Measurements from ENCODE around the gene ASCL2. TPM values are rescaled to one million over a fixed set of nuclear protein-coding genes. Genes with fewer than 3 reads are reported as not detected.

The ASCL2 gene
- total RNA-seq, 2 experiments from 2014 or later, result not detected

DNA sequence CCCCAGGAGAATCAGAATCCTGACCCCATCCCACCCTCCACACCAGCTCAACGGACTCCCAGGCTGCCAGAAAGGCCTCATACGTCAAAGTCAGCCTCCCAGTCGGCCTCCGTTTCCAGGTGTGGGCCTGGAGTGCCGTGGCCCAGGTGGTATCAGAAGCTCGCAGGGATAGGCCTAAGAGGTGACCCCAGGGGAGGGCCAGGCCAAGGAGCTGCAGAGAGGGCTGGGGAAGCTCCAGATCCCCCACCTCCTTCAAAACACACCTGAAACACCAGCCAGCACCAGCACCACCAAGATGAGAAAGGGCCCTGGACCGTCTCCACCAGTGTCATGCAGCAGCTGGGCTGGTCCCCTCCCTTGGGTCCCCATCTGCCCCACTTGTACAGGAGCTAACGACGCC is 20.3 kb downstream of the ASCL2 start:
- BruUV-seq (replicated peaks), result no TSS peak
- H3K4me3 ChIP-seq (ENCODE audit: low read depth, low read length, poor library complexity, severe bottlenecking), result no peak overlapping the region
- TF ChIP-seq EZH2phosphoT487 (IDR thresholded peaks at IDR 0.05; ENCODE audit: borderline replicate concordance, low read depth, low read length), result no peak
- H3K9me3 ChIP-seq (ENCODE audit: low read length), result no peaks in the 10 kb centered on the region
- no peak overlapping the region for H3K4me2 ChIP-seq (ENCODE audit: low read length)
- H3K79me2 ChIP-seq (ENCODE audit: insufficient read depth, low read depth, low read length), result no peaks in the 10 kb centered on the region
- no peaks in the 10 kb centered on the region for H4K20me1 ChIP-seq (ENCODE audit: insufficient read depth, low read length)
- H3K36me3 ChIP-seq (ENCODE audit: insufficient read depth, low read length), result no peaks in the 10 kb centered on the region
- DNase-seq (ENCODE audit: low spot score), result no peak
- H3K27ac ChIP-seq (ENCODE audit: low read depth, low read length, poor library complexity, severe bottlenecking), result no peak overlapping the region
- H3K4me1 ChIP-seq (ENCODE audit: insufficient read depth, low read length, poor library complexity, severe bottlenecking), result no peaks in the 10 kb centered on the region
- CTCF ChIA-PET (ENCODE audit: unreplicated experiment), result no interaction called here
- POLR2A ChIA-PET, result no interaction called here
- H2AFZ ChIP-seq (ENCODE audit: low read length), result no peak overlapping the region
- H3K9me2 ChIP-seq (ENCODE audit: insufficient read depth, low read length), result no peaks in the 10 kb centered on the region
- intact Hi-C loops (cut with micrococcal nuclease; ENCODE audit: unreplicated experiment), result no loop called here

DNA sequence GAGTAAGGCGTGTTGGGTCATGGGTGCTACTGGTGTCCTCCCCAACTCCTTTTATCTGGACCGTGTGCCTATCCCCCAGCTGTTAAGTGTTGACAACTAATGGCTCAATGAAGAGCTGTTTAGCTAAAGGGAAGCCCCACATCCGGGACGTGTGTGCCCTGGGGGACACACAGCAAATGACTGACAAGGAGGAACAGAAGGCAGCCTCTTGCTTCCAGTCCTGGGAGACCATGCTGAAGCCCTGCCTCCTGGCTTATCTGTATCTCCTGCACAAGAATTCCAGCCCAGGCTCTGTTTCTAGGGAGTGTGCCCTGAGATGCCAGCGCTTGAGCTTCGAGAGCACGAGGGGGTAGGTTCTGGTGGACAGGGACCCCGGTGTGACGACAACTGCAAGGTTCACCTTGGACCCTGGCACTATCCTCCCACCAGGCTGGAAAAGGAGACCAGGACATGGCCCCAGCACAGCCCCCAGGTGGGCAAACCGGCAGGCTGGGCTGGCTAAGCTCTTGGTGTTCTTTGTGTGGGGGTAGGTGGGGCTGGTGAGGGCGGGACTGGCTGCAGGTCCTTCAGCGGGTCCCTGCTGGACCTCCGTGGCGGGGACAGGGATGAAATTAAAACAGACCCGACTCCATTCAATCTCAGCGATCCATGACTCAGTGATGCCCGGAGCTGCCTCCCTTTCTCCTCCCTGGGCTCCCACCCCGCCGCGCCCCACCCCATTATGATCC is 21.0 kb downstream of the ASCL2 start:
- no peak overlapping the region for H3K4me3 ChIP-seq (ENCODE audit: low read depth, low read length, poor library complexity, severe bottlenecking)
- BruUV-seq (replicated peaks), result no TSS peak
- no peaks in the 10 kb centered on the region for H3K9me3 ChIP-seq (ENCODE audit: low read length)
- no peak for TF ChIP-seq EZH2phosphoT487 (IDR thresholded peaks at IDR 0.05; ENCODE audit: borderline replicate concordance, low read depth, low read length)
- TF ChIP-seq, protein P1, sequence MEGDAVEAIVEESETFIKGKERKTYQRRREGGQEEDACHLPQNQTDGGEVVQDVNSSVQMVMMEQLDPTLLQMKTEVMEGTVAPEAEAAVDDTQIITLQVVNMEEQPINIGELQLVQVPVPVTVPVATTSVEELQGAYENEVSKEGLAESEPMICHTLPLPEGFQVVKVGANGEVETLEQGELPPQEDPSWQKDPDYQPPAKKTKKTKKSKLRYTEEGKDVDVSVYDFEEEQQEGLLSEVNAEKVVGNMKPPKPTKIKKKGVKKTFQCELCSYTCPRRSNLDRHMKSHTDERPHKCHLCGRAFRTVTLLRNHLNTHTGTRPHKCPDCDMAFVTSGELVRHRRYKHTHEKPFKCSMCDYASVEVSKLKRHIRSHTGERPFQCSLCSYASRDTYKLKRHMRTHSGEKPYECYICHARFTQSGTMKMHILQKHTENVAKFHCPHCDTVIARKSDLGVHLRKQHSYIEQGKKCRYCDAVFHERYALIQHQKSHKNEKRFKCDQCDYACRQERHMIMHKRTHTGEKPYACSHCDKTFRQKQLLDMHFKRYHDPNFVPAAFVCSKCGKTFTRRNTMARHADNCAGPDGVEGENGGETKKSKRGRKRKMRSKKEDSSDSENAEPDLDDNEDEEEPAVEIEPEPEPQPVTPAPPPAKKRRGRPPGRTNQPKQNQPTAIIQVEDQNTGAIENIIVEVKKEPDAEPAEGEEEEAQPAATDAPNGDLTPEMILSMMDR (conservative IDR thresholded peaks at IDR 0.05; ENCODE audit: low read length), result no peak
- ChIA-PET POLR2A (no interaction called here), CTCF (ENCODE audit: unreplicated experiment) (no interaction called here)
- no peaks in the 10 kb centered on the region for H3K36me3 ChIP-seq (ENCODE audit: insufficient read depth, low read length)
- H3K9me2 ChIP-seq (ENCODE audit: insufficient read depth, low read length), result no peaks in the 10 kb centered on the region
- H2AFZ ChIP-seq (ENCODE audit: low read length), result no peak overlapping the region
- intact Hi-C loops (cut with micrococcal nuclease; ENCODE audit: unreplicated experiment), result no loop called here
- no peak overlapping the region for H3K4me2 ChIP-seq (ENCODE audit: low read length)
- H3K4me1 ChIP-seq (ENCODE audit: insufficient read depth, low read length, poor library complexity, severe bottlenecking), result no peaks in the 10 kb centered on the region
- no peak for DNase-seq (ENCODE audit: low spot score)
- H3K27ac ChIP-seq (ENCODE audit: low read depth, low read length, poor library complexity, severe bottlenecking), result no peak overlapping the region
- H4K20me1 ChIP-seq (ENCODE audit: insufficient read depth, low read length), result no peaks in the 10 kb centered on the region
- no peaks in the 10 kb centered on the region for H3K79me2 ChIP-seq (ENCODE audit: insufficient read depth, low read depth, low read length)

- H3K9me2 ChIP-seq (ENCODE audit: insufficient read depth, low read length), result no peaks in the 10 kb centered on the region
- no peak overlapping the region for H2AFZ ChIP-seq (ENCODE audit: low read length)
- ChIA-PET CTCF (ENCODE audit: unreplicated experiment) (no interaction called here), POLR2A (no interaction called here)
- no TSS peak for BruUV-seq (replicated peaks)
- intact Hi-C loops (cut with micrococcal nuclease; ENCODE audit: unreplicated experiment), result no loop called here
- no peak overlapping the region for H3K27ac ChIP-seq (ENCODE audit: low read depth, low read length, poor library complexity, severe bottlenecking)
- TF ChIP-seq, protein P1 (conservative IDR thresholded peaks at IDR 0.05; ENCODE audit: low read length), result no peak
- no peak for TF ChIP-seq EZH2phosphoT487 (IDR thresholded peaks at IDR 0.05; ENCODE audit: borderline replicate concordance, low read depth, low read length)
- H3K79me2 ChIP-seq (ENCODE audit: insufficient read depth, low read depth, low read length), result no peaks in the 10 kb centered on the region
- H3K4me2 ChIP-seq (ENCODE audit: low read length), result no peak overlapping the region
- no peaks in the 10 kb centered on the region for H3K4me1 ChIP-seq (ENCODE audit: insufficient read depth, low read length, poor library complexity, severe bottlenecking)
- H3K36me3 ChIP-seq (ENCODE audit: insufficient read depth, low read length), result no peaks in the 10 kb centered on the region
- no peak for DNase-seq (ENCODE audit: low spot score)
- H3K4me3 ChIP-seq (ENCODE audit: low read depth, low read length, poor library complexity, severe bottlenecking), result no peak overlapping the region
- no peaks in the 10 kb centered on the region for H4K20me1 ChIP-seq (ENCODE audit: insufficient read depth, low read length)
- no peaks in the 10 kb centered on the region for H3K9me3 ChIP-seq (ENCODE audit: low read length)
Observed at GRCh38 chr11:2248762-2249161, 21.6 kb downstream of the ASCL2 start.
